GM23338 (cell line): ENCODE measurements around the gene RFPL2.
"Not testable (repeated sequence)": the region's sequence is repeated elsewhere in the genome, so short reads cannot be mapped to it uniquely, and the experiment has no call there.

Source experiments
- CREB1 ChIP-seq: fragments of 250-450 bp; sonication (Bioruptor Pico); IDR thresholded peaks from 2 replicates; pipeline ENCODE4 v1.5.0; 2020; ENCODE audit warnings: low read depth, mild to moderate bottlenecking, moderate library complexity
- EZH2 ChIP-seq: fragments of 200-600 bp; sonication (generic); IDR thresholded peaks from one replicate; pipeline ENCODE4 v1.8.0; 2017; ENCODE audit warnings: antibody characterized with exemption, mild to moderate bottlenecking, low read depth; ENCODE audit not compliant: unreplicated experiment
- EZH2phosphoT487 ChIP-seq: fragments of 200-600 bp; sonication (generic); IDR thresholded peaks from one replicate; pipeline ENCODE4 v1.8.1; 2018; ENCODE audit warnings: antibody characterized with exemption; ENCODE audit not compliant: unreplicated experiment
- NANOG ChIP-seq: IDR thresholded peaks from 2 replicates; pipeline ENCODE4 v1.6.1; 2016; ENCODE audit warnings: antibody characterized with exemption, borderline replicate concordance
- POLR2AphosphoS5 ChIP-seq: IDR thresholded peaks from 2 replicates; pipeline ENCODE4 v1.6.1; 2016; ENCODE audit warnings: antibody characterized with exemption, low read depth
- STAT1 ChIP-seq: IDR thresholded peaks from one replicate; pipeline ENCODE4 v1.6.1; 2016; ENCODE audit warnings: antibody characterized with exemption; ENCODE audit not compliant: unreplicated experiment
- ZNF331 ChIP-seq: fragments of 250-450 bp; sonication (Bioruptor Pico); IDR thresholded peaks from 2 replicates; pipeline ENCODE4 v1.5.0; 2020; ENCODE audit warnings: low read depth, mild to moderate bottlenecking, moderate library complexity
- TF ChIP-seq, protein P1 (sequence below), 2 experiments: fragments of 200-600 bp in 1 of 2; sonication (generic) in 1 of 2; conservative IDR thresholded peaks; 2 replicates each; pipeline versions ENCODE4 v1.5.1 to v1.6.1; 2016 to 2017; ENCODE audit warnings: antibody characterized with exemption in 2 of 2, low read depth in 2 of 2, mild to moderate bottlenecking in 2 of 2, moderate library complexity in 1 of 2
- TF ChIP-seq, protein P2 (sequence below): IDR thresholded peaks from one replicate; pipeline ENCODE4 v1.6.1; 2018; ENCODE audit warnings: antibody characterized with exemption; ENCODE audit not compliant: unreplicated experiment
- TF ChIP-seq, protein P3 (sequence below): IDR thresholded peaks from 2 replicates; pipeline ENCODE4 v1.6.1; 2016; ENCODE audit warnings: antibody characterized with exemption

DNA sequence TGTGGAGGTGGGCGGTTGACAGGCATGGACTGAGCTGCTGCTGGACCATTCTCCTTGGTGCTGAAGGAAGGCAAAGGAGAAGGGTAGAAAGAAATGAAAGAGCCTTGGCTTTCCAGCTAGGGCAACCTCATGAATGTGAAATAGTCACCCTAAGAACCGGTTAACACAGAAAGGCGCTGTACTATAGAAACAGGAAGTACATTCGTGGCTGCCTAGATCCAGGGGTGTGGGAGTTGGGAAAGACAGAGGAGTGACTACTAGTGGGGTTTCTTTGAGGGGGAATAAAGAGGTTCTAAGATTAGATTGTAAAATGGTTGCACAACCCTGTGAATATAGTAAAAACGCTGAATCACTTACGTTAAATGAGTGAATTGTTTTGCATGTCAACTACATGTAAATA, 53.2 kb downstream of the RFPL2 start:
- TF ChIP-seq, protein P1, sequence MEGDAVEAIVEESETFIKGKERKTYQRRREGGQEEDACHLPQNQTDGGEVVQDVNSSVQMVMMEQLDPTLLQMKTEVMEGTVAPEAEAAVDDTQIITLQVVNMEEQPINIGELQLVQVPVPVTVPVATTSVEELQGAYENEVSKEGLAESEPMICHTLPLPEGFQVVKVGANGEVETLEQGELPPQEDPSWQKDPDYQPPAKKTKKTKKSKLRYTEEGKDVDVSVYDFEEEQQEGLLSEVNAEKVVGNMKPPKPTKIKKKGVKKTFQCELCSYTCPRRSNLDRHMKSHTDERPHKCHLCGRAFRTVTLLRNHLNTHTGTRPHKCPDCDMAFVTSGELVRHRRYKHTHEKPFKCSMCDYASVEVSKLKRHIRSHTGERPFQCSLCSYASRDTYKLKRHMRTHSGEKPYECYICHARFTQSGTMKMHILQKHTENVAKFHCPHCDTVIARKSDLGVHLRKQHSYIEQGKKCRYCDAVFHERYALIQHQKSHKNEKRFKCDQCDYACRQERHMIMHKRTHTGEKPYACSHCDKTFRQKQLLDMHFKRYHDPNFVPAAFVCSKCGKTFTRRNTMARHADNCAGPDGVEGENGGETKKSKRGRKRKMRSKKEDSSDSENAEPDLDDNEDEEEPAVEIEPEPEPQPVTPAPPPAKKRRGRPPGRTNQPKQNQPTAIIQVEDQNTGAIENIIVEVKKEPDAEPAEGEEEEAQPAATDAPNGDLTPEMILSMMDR (conservative IDR thresholded peaks at IDR 0.05; ENCODE audit: low read depth in 2 of 2) = not testable (repeated sequence)
- TF ChIP-seq ZNF331 (CRISPR knock-in tag); POLR2AphosphoS5; STAT1; NANOG; EZH2; EZH2phosphoT487; CREB1 (CRISPR knock-in tag): not testable (repeated sequence)
- TF ChIP-seq, protein P2, sequence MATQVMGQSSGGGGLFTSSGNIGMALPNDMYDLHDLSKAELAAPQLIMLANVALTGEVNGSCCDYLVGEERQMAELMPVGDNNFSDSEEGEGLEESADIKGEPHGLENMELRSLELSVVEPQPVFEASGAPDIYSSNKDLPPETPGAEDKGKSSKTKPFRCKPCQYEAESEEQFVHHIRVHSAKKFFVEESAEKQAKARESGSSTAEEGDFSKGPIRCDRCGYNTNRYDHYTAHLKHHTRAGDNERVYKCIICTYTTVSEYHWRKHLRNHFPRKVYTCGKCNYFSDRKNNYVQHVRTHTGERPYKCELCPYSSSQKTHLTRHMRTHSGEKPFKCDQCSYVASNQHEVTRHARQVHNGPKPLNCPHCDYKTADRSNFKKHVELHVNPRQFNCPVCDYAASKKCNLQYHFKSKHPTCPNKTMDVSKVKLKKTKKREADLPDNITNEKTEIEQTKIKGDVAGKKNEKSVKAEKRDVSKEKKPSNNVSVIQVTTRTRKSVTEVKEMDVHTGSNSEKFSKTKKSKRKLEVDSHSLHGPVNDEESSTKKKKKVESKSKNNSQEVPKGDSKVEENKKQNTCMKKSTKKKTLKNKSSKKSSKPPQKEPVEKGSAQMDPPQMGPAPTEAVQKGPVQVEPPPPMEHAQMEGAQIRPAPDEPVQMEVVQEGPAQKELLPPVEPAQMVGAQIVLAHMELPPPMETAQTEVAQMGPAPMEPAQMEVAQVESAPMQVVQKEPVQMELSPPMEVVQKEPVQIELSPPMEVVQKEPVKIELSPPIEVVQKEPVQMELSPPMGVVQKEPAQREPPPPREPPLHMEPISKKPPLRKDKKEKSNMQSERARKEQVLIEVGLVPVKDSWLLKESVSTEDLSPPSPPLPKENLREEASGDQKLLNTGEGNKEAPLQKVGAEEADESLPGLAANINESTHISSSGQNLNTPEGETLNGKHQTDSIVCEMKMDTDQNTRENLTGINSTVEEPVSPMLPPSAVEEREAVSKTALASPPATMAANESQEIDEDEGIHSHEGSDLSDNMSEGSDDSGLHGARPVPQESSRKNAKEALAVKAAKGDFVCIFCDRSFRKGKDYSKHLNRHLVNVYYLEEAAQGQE = not testable (repeated sequence)
- TF ChIP-seq, protein P3, sequence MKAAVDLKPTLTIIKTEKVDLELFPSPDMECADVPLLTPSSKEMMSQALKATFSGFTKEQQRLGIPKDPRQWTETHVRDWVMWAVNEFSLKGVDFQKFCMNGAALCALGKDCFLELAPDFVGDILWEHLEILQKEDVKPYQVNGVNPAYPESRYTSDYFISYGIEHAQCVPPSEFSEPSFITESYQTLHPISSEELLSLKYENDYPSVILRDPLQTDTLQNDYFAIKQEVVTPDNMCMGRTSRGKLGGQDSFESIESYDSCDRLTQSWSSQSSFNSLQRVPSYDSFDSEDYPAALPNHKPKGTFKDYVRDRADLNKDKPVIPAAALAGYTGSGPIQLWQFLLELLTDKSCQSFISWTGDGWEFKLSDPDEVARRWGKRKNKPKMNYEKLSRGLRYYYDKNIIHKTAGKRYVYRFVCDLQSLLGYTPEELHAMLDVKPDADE = not testable (repeated sequence)
